Stimulated activated CD8-positive, alpha-beta memory T cell treated with anti-CD3 and anti-CD28 coated beads, Interleukin-12 subunit alpha, Interleukin-12 subunit beta, amount 100 ng/mL, for 24 hours (primary cell): ENCODE results near the gene HES5.

Source experiments
- DNase-seq: peaks from one replicate; pipeline ENCODE4 v3.0.0-alpha.2; 2020; ENCODE audit errors: extremely low read depth

Gene HES5

GRCh38 chr1:2514863-2515762, 14.9 kb downstream of the HES5 start:
- no peak for DNase-seq

- DNase-seq, result no peak
Observed at GRCh38 chr1:2513939-2514652, 16.0 kb downstream of the HES5 start.

DNA sequence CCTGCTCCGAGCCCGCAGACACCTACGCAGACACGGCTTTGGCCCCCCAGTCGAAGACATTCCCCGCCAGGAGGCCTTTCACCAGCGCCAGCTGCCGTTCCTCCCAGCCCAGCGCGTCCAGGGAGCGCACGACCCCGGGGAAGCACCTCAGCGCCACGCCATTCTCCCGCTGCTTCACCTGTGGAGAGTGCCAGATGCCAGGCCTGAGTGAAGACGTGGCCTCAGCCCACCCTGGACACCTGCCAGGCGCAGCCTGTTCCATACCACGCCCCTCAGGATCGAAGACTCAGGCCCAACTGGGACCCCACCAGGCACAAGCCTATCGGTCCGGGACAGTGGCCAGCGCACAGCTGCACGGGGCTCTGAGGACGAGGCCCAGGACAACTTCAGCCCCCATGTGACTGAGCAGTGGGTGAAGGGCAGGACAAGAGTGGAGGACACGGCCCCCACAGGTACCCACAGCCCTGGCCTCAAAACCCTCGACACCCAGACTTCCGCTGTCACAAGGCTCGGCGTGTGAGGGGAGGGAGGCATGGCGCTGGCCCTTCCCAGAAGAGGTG, 17.1 kb downstream of the HES5 start:
- DNase-seq, result no peak

- no peak for DNase-seq
Observed at GRCh38 chr1:2510366-2511155, 19.5 kb downstream of the HES5 start.

GRCh38 chr1:2509589-2509988, 20.5 kb downstream of the HES5 start:
- DNase-seq, result no peak

- DNase-seq, result no peak
Observed at GRCh38 chr1:2508751-2509150, 21.3 kb downstream of the HES5 start.

GRCh38 chr1:2508180-2508579, 21.9 kb downstream of the HES5 start:
- DNase-seq, result no peak

DNA sequence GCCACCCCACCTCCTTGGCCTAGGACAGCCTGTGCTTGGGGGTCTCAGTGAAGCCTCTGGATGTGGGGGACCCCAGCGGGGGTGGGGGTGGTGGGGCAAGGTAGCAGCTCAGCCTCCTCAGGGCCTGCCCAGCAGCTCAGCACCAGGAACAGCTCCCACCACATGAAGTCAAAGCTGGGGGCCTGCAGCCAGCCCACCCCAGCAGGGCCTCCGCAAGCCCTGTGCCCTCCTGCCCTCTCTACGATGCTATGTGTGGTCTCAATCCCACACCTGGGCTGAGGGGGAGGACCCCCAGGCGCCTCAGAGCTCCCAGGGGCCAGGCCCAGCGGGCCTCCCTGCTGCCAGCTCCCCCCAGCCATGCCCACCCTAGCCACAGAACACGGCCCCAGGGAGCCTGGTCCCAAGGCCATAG, 22.3 kb downstream of the HES5 start:
- no peak for DNase-seq

- no peak for DNase-seq
Observed at GRCh38 chr1:2506901-2507565, 23.0 kb downstream of the HES5 start.

GRCh38 chr1:2506007-2506860, 23.8 kb downstream of the HES5 start:
- DNase-seq, result no peak

- DNase-seq, result no peak
Observed at GRCh38 chr1:2505461-2505994, 24.5 kb downstream of the HES5 start.

DNA sequence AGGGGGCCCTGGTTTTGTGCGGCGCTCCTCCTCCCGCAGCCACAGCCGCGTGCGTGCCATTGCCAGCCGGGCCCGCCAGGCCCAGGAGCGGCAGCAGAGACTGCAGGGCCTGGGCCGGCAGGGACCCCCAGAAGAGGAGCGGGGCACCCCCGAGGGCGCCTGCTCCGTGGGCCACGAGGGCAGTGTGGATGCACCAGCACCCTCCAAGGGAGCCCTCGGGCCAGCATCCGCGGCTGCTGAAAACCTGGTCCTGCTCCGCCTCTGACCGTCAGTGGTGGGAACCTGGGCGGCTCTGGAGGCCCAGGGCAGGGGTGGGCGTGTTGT, 25.2 kb downstream of the HES5 start:
- DNase-seq, result no peak

- DNase-seq, result no peak
Observed at GRCh38 chr1:2504225-2504948, 25.7 kb downstream of the HES5 start.

GRCh38 chr1:2503554-2504224, 26.4 kb downstream of the HES5 start:
- no peak for DNase-seq

GRCh38 chr1:2502661-2503553, 27.2 kb downstream of the HES5 start:
- DNase-seq, result no peak

DNA sequence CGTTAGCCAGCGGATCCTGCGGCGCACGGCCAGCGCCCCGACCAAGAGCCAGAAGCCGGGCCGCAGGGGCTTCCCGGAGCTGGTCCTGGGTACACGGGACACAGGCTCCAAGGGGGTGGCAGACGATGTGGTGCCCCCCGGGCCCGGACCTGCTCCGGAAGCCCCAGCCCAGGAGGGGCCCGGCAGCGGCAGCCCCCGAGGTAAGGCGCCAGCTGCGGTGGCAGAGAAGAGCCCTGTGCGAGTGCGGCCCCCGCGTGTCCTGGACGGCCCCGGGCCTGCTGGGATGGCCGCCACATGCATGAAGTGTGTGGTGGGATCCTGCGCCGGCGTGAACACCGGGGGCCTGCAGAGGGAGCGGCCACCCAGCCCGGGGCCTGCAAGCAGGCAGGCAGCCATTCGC, 27.9 kb downstream of the HES5 start:
- DNase-seq, result no peak

DNA sequence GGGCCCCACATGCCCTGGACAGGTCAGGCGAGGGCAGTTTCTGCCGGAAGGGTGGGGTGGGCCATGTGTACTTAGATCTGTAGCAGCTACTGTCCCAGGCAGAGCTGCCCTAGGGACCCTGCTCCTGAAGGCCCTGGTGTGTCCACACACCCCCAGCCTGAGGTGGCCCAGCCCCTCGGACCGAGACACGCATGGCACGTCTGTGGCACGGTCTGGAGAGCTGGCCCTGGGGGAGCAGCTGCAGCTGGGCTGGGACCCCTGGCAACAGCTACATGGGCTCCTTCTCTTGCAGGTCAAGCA, 28.3 kb downstream of the HES5 start:
- DNase-seq, result no peak
